Calu3 (cell line): Measurements from ENCODE around the gene HSD17B7. TPM values are rescaled to one million over a fixed set of nuclear protein-coding genes. Genes with fewer than 3 reads are reported as not detected.
"Not testable (repeated sequence)": the region's sequence is repeated elsewhere in the genome, so short reads cannot be mapped to it uniquely, and the experiment has no call there.

Experiments used
- BruUV-seq: library from RNA; stranded (reverse); fragments of 400-500 nt; replicated peaks from 2 replicates; lab custom pipeline; 2021; lab: Mats Ljungman, UMichigan
- CTCF ChIA-PET: fragments of 300-600 bp; sonication (Branson Sonifier 250); formaldehyde crosslinking; loops from one replicate; lab custom pipeline; 2022; ENCODE audit warnings: antibody characterized with exemption; lab: Charles Lee
- DNase-seq: peaks from one replicate; pipeline ENCODE4 v3.0.0; 2022
- H3K27ac Mint-ChIP-seq: one replicate; pipeline ENCODE4 v1.8.0; 2022; ENCODE audit warnings: mixed read lengths; ENCODE audit not compliant: unreplicated experiment
- H3K27me3 Mint-ChIP-seq: one replicate; pipeline ENCODE4 v1.8.0; 2022; ENCODE audit warnings: mixed read lengths; ENCODE audit not compliant: unreplicated experiment
- H3K36me3 Mint-ChIP-seq: one replicate; pipeline ENCODE4 v1.8.0; 2022; ENCODE audit warnings: mild to moderate bottlenecking, moderate library complexity, mixed read lengths; ENCODE audit not compliant: insufficient read depth, unreplicated experiment
- H3K4me1 Mint-ChIP-seq: one replicate; pipeline ENCODE4 v1.8.0; 2022; ENCODE audit warnings: mild to moderate bottlenecking, low read depth, mixed read lengths; ENCODE audit not compliant: unreplicated experiment
- H3K4me3 Mint-ChIP-seq: one replicate; pipeline ENCODE4 v1.8.0; 2022; ENCODE audit warnings: mild to moderate bottlenecking, low read depth, moderate library complexity, mixed read lengths; ENCODE audit not compliant: unreplicated experiment
- H3K9me3 Mint-ChIP-seq: one replicate; pipeline ENCODE4 v1.8.0; 2022; ENCODE audit warnings: low read depth, mixed read lengths; ENCODE audit not compliant: unreplicated experiment
- intact Hi-C: fragments of 100-400 bp; cut with micrococcal nuclease; formaldehyde crosslinking; loops from one replicate; pipeline ENCODE4 v1.10.0; 2022; ENCODE audit not compliant: unreplicated experiment
- total RNA-seq: library from RNA; stranded (reverse); gene quantifications from 2 replicates; pipeline ENCODE4 v1.2.3, GENCODE V29; 2022
- TF ChIP-seq, protein P1 (sequence below): fragments of 200-600 bp; IDR thresholded peaks from one replicate; pipeline ENCODE4 v1.8.0; 2022; ENCODE audit warnings: antibody characterized with exemption; ENCODE audit not compliant: unreplicated experiment

Gene HSD17B7
- total RNA-seq, 1 experiment from 2014 or later = 59.3 TPM

DNA sequence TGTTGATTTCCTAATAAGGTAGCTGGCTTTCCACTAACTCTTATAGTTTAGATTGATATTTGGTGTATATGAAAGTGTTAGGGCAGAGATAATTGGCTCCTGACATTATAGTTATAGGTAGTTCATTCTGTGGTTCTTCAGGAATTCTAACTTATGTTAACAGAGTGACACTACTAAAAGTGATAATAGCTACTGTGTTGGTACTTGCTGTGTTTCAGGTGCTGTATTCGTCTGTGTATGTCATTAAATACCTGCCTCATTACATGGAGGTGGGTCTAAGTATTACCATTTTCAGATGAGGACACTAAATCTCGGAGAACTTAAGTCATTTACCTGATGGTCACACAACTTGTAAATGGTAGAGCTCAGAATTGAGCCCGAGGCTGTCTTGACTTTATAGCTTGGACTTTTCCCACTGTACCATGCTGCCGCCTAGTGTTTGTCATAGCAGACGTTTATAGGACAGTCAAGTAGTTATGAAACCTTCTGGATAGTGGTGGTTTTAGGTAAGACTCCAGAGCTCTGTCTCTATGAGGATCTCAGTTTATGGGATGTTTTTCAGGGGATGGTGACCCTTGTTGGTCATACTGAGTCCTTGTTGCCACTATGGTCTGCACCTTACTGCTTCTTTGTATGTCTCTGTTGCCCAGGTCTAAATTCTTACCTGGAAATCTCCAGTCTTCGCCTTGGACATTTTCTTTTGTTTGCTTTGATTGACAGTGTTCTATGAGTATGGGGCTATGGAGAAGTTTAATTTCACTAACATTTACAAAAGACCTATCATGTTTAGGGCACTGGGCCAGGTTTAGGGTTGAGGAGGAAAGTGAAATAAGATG lies 9.7 kb downstream of the HSD17B7 start:
- TF ChIP-seq, protein P1, sequence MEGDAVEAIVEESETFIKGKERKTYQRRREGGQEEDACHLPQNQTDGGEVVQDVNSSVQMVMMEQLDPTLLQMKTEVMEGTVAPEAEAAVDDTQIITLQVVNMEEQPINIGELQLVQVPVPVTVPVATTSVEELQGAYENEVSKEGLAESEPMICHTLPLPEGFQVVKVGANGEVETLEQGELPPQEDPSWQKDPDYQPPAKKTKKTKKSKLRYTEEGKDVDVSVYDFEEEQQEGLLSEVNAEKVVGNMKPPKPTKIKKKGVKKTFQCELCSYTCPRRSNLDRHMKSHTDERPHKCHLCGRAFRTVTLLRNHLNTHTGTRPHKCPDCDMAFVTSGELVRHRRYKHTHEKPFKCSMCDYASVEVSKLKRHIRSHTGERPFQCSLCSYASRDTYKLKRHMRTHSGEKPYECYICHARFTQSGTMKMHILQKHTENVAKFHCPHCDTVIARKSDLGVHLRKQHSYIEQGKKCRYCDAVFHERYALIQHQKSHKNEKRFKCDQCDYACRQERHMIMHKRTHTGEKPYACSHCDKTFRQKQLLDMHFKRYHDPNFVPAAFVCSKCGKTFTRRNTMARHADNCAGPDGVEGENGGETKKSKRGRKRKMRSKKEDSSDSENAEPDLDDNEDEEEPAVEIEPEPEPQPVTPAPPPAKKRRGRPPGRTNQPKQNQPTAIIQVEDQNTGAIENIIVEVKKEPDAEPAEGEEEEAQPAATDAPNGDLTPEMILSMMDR = peak; percentile 54
- intact Hi-C loops = loop anchor here (1.0 kb wide), 1 partner anchor 187 kb away; no protein-coding TSS in a partner anchor
- peak; percentile 69 for DNase-seq
- CTCF ChIA-PET = interaction anchor here (0.9 to 1.2 kb wide), 5 partner anchors 26 to 443 kb away, joined by 3 to 18 read pairs (median 5); no protein-coding TSS in a partner anchor
- not testable (repeated sequence) for BruUV-seq, H3K27me3 Mint-ChIP-seq, H3K4me3 Mint-ChIP-seq, H3K9me3 Mint-ChIP-seq, H3K4me1 Mint-ChIP-seq, H3K27ac Mint-ChIP-seq
- peaks cover 48% of the 10 kb centered on the region for H3K36me3 Mint-ChIP-seq

DNA sequence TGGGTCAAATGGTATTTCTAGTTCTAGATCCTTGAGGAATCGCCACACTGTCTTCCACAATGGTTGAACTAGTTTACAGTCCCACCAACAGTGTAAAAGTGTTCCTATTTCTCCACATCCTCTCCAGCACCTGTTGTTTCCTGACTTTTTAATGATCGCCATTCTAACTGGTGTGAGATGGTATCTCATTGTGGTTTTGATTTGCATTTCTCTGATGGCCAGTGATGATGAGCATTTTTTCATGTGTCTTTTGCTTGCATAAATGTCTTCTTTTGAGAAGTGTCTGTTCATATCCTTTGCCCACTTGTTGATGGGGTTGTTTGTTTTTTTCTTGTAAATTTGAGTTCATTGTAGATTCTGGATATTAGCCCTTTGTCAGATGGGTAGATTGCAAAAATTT lies 17.0 kb downstream of the HSD17B7 start:
- H3K27ac Mint-ChIP-seq, DNase-seq, H3K4me3 Mint-ChIP-seq, intact Hi-C loops, H3K4me1 Mint-ChIP-seq, BruUV-seq, H3K9me3 Mint-ChIP-seq, H3K27me3 Mint-ChIP-seq, CTCF ChIA-PET: not testable (repeated sequence)
- peaks cover 35% of the 10 kb centered on the region for H3K36me3 Mint-ChIP-seq

DNA sequence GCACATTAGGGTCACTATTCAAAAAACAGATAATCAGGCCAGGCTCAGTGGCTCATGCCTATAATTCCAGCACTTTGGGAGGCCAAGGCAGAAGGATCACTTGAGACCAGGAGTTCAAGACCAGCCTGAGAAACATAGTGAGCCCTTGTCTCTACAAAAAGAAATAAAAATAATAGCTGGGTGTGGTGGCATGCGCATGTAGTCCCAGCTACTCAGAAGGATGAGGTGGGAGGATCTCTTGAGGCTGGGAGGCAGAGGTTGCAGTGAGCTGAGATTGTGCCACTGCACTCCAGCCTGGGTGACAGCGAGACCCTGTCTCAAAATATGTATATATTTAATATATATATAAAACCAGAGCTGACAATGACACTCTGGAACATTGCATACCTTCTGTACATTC lies 21.9 kb downstream of the HSD17B7 start:
- H3K4me3 Mint-ChIP-seq, CTCF ChIA-PET, intact Hi-C loops, H3K9me3 Mint-ChIP-seq, H3K27me3 Mint-ChIP-seq, H3K4me1 Mint-ChIP-seq, H3K27ac Mint-ChIP-seq, DNase-seq, H3K36me3 Mint-ChIP-seq: not testable (repeated sequence)
- TSS peak; percentile 46 for BruUV-seq

DNA sequence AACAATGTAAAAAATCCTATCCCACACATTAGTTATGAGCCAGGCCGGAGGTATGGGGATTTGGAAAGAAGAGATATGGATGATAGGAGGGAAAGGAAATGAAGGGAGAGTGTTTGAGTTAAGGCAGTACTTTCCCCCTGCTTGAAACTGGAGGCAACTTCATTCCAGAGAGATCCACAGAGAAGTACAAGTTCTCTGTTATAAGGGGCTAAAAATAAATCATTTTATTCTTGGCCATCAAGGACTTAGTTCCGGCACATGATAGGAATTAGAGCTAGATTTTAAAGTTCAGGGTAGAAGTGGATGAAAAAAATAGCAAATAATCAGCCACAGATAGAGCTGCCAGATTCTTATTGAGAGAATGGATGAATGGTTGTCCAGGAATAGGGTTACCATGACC lies 27.6 kb downstream of the HSD17B7 start:
- DNase-seq, H3K9me3 Mint-ChIP-seq, H3K4me3 Mint-ChIP-seq, intact Hi-C loops, H3K27me3 Mint-ChIP-seq, CTCF ChIA-PET, BruUV-seq, H3K27ac Mint-ChIP-seq: not testable (repeated sequence)
- Mint-ChIP-seq H3K36me3 (peaks cover 15% of the 10 kb centered on the region), H3K4me1 (peaks cover 19% of the 10 kb centered on the region)

DNA sequence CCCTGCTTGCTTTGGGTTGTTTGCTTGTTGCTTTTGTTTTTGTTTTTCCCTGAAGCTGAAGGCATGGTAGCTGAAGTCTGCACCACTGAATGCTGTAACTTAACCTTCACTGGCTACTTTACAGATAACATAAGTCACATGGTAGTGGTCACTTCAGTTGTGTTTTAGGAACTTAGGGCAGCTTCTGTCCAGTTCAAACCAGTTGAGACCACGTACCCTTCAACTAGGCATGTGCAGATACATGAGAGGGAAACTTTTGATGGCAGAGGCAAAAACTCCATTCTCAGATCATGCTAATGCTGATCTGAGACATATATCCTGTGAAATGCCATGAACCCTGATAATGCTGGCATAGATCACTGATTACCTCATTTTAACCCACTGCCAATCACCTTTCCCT lies 28.2 kb downstream of the HSD17B7 start:
- Mint-ChIP-seq H3K36me3 (peaks cover 17% of the 10 kb centered on the region), H3K4me1 (peaks cover 24% of the 10 kb centered on the region)
- BruUV-seq, DNase-seq, H3K27me3 Mint-ChIP-seq, H3K27ac Mint-ChIP-seq, H3K9me3 Mint-ChIP-seq, CTCF ChIA-PET, H3K4me3 Mint-ChIP-seq, intact Hi-C loops: not testable (repeated sequence)

DNA sequence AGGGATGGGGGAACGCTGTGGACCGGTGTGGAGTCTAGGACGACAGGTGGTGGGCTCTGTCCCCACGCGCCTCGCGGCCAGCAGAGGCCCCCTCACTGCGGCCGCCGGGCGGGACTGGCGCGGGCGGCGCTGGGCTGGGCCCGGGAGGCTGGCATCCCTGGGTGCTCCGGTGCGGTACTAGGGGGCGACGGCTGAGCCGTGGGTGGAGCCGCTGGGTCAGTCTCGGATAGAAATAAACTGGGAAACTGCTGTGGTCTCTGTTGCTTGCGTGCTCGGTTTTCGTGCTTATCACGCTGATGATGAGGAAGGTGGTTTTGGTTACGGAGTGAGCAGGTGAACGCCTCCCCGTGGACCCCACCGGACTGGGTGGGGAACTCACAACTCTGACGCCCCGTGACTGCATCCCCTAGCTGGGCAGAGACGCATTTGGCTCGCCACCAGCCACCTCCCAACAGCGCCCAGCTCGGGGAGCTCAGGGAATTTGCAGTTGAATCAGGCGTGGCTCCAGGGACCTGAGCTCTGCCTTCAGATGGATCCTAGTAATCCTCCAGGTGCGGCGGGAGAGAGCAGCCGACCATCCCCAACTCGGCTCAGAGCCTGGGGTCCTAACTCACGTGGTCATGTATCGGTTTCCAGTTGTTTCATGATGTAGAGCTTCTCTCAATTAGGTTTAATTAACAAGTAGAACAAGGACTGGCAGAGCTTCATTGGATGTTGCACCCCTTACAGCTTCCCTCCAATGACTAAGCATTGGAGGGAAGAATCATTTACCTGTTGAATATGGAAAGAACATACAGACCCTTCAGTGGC lies 32.1 kb downstream of the HSD17B7 start:
- Mint-ChIP-seq H3K36me3 (peaks cover 17% of the 10 kb centered on the region), H3K4me3 (peak overlapping the region; percentile 79), H3K9me3 (no peaks in the 10 kb centered on the region), H3K4me1 (peaks cover 31% of the 10 kb centered on the region), H3K27me3 (no peaks in the 10 kb centered on the region), H3K27ac (peak overlapping the region; percentile 60)
- no TSS peak for BruUV-seq
- intact Hi-C loops = no loop called here
- CTCF ChIA-PET = interaction anchor here (0.5 to 0.9 kb wide), 2 partner anchors 93 to 282 kb away, joined by 3 to 6 read pairs; no protein-coding TSS in a partner anchor
- TF ChIP-seq, protein P1 = no peak
- peak; percentile 51 for DNase-seq
